GM10266 (cell line): ENCODE measurements around the gene TIPIN.
A peak's percentile ranks its signal among the peaks of the same experiment; 100 is the strongest.
"Not testable (repeated sequence)": the region's sequence is repeated elsewhere in the genome, so short reads cannot be mapped to it uniquely, and the experiment has no call there.

Source experiments
- DNase-seq: peaks from one replicate; pipeline ENCODE4 v3.0.0; 2012; ENCODE audit errors: extremely low spot score
- TF ChIP-seq, protein P1 (sequence below): IDR thresholded peaks from 2 replicates; pipeline ENCODE4 v1.5.1; 2012; ENCODE audit warnings: mild to moderate bottlenecking, low read depth; ENCODE audit not compliant: control insufficient read depth, insufficient read depth; ENCODE audit errors: missing control alignments

Gene TIPIN

DNA sequence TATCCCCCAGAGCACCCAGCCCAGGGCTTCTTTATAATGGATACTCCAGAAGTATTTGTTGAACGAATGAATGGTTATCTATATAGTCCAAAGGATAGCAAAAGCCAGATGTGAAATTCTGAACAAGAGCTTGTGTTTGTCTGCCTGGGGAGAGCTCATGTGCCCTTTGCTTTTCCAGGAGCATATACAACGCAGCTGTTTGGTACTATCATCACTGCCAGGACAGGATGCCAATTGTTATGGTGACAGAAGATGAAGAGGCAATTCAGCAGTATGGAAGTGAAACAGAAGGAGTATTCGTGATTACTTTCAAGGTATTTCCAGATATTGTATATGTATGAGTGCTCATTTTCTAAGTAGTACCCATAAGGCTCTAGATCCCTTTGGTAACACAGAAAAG, 48.0 kb downstream of the TIPIN start:
- TF ChIP-seq, protein P1, sequence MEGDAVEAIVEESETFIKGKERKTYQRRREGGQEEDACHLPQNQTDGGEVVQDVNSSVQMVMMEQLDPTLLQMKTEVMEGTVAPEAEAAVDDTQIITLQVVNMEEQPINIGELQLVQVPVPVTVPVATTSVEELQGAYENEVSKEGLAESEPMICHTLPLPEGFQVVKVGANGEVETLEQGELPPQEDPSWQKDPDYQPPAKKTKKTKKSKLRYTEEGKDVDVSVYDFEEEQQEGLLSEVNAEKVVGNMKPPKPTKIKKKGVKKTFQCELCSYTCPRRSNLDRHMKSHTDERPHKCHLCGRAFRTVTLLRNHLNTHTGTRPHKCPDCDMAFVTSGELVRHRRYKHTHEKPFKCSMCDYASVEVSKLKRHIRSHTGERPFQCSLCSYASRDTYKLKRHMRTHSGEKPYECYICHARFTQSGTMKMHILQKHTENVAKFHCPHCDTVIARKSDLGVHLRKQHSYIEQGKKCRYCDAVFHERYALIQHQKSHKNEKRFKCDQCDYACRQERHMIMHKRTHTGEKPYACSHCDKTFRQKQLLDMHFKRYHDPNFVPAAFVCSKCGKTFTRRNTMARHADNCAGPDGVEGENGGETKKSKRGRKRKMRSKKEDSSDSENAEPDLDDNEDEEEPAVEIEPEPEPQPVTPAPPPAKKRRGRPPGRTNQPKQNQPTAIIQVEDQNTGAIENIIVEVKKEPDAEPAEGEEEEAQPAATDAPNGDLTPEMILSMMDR: no peak
- no peak for DNase-seq

DNA sequence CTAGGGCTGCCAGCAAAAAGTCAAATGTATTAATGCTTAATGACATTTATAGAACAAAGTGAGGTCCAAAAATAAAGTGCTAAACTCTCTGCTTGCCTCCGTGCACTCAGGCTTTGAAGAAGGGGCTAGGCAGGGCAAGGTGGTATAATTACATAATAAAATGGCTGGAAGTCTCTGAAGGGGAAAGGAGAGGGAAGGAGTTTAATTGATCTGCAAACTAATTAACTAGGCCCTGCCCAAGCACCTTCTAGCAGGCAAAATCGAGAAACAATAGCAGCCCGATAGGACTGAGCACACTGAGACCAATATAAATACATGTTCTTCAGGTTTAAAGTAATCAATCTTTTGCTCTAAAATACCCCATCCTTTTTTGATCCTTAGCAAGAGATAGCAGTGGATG, 50.1 kb downstream of the TIPIN start:
- TF ChIP-seq, protein P1: no peak
- DNase-seq: no peak

DNA sequence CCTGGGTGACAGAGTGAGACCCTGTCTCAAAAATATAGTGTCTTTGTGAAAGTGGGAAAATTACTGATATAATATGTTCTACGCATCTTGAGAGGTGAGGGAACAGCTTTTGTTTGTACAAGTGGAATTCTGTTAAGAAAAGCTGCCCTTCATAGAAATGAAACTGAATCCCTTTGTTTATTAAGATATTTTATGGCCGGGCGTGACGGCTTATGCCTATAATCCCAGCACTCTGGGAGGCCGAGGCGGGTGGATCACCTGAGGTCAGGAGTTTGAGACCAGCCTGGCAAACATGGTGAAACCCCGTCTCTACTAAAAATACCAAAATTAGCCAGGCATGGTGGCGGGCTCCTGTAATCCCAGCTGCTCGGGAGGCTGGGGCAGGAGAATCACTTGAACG, 52.1 kb downstream of the TIPIN start:
- not testable (repeated sequence) for DNase-seq

DNA sequence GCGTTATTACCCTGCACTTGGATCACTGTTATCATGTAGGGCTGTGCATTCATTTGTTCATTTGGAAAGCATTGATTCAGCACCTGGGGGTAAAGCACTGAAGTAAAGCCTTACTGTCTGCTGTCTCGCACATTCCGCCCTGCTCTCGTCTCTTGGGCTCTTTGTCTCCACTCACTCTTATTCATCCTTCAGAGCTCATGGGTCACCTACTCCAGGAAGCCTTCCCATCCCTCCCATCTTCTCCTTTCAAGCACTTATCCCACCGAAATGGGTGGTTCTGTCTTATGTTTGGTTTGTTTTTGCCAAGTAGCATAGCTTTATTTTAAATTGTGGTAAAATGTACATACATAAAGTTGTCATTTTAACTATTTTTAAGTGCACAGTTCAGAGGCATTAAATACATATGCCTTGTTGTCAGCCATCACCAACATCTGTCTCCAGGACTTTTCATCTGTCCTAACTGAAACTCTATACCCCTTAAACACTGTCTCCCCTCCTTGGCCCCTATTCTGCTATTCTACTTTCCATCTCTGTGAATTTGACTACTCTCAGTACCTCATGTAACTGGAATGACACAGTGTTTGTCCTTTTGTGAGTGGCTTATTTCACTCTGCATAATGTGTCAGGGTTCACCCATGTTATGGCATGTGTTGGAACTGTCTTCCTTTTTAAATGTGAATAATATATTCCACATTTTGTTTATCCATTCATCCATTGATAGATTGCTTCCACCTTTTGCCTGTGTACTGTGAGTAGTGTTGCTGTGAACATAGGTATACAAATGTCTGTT, 53.8 kb downstream of the TIPIN start:
- TF ChIP-seq, protein P1: no peak
- no peak for DNase-seq

DNA sequence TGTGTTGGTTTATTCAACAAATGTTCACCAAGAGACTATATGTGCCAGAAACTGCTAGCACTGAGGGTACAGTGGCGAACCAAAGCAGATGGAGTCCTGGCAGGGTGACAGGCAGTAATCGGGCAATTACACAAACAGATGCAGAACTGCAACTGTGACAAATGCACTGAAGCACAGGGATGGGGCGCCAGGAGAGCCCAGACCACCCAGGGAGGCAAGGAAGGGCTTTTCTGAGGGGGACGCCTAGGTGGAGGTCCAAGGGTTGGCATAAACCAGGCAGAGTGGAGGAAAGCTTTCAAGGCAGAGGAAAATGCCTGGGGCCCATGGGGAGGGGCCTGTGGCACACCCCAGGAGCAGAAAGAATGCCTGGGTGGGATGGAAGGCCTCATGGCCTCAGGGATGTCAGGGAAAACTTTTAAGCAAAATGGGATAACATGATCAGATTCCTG, 57.7 kb downstream of the TIPIN start:
- DNase-seq: no peak
- TF ChIP-seq, protein P1: no peak

DNA sequence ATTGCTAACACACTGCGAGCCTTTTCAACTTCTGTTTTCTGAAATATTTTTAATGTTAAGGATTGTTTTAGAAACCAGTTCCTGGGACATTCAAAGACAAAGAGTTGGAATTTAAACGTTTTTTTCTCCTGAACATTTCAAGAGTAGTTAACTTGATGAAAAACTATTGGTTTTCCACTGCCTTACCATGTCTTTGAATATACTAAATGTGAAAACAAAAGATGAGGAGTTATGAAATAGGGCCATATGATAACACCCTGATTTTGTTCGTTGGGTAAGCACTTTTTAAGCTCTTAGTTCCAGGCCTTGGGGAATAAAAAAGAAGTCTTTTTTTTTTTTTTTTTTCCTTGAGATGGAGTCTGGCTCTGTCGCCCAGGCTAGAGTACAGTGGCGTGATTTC, 60.3 kb downstream of the TIPIN start:
- DNase-seq: no peak
- TF ChIP-seq, protein P1: no peak

DNA sequence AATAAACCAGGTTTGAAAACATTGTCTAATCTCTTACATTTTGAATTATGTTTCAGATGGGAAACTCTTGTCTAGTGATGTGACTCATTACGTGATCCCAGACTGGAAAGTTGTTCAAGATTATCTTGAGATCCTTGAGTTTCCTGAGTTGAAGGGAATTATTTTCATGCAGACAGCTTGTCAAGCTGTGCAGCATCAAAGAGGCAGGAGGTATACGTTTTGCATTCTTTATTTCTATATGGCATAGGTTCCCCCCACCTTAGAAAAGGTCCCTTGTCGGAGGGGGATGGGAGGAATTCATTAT, 61.6 kb downstream of the TIPIN start:
- TF ChIP-seq, protein P1: no peak
- DNase-seq: peak; percentile 19

DNA sequence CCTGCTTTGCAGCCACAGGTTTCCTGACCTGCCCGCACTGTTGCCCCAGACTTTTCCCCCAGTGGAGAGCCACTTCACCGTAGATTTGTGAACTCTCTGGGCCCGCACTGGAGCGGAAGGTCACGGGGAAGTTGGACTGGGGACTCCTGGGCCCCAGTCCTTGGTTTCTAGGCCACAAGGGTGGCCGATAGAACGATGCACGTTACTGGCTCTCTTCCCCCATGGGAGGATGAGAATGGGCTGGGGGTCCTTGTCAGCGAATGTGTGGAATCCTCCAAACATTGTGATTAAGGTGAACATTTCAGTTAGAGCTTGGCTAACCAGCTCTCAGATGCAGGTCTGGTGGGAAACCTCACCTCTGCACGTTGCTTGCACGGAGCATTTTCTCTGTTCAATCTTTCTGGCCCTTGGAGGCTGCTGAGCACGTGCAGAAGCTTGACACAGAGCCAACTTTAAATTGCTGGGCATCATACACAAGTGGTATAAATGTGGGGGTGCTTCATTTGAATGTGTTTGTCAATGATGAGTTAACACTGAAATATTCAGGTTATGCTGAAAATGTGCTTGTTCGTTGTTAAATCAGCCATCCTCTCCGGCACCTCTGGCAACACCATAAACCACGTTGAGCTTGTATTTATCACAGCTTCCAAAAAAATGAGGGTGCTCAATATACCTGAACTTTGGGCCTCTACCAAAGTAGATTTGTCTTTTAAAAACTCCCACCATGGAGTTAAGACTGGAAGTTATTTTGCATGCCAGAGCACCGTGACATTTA, 62.1 kb downstream of the TIPIN start:
- peak; percentile 19 for DNase-seq
- TF ChIP-seq, protein P1: no peak
